B cell (primary cell): Measurements from ENCODE around the gene TRIAP1. TPM values are rescaled to one million over a fixed set of nuclear protein-coding genes. Genes with fewer than 3 reads are reported as not detected.

Source experiments
- ATAC-seq: fragments of 200-7000 bp; cut with Tn5 transposase; one replicate; pipeline ENCODE4 v1.10.0; 2021; ENCODE audit warnings: low read depth, mild to moderate bottlenecking, moderate number of reproducible peaks, moderate library complexity
- CTCF ChIA-PET: fragments of 350-600 bp; sonication (Branson Sonifier 250); formaldehyde crosslinking; loops from one replicate; lab custom pipeline; 2021; ENCODE audit warnings: antibody characterized with exemption, inconsistent platforms; lab: Charles Lee
- POLR2A ChIA-PET: fragments of 350-600 bp; sonication (Branson Sonifier 250); formaldehyde crosslinking; loops from one replicate; lab custom pipeline; 2021; ENCODE audit warnings: antibody characterized with exemption; lab: Charles Lee
- DNase-seq: peaks from one replicate; pipeline ENCODE4 v3.0.0; 2013
- H2AFZ ChIP-seq: 2 replicates; pipeline ENCODE4 v1.6.1; 2012; ENCODE audit warnings: mild to moderate bottlenecking, low read depth, low read length; ENCODE audit not compliant: insufficient read depth, poor library complexity, severe bottlenecking
- H3K27ac ChIP-seq, 2 donors: 1 replicate in 1 of 2; 2 replicates in 1 of 2; pipeline ENCODE4 v1.5.1; 2012 to 2013; ENCODE audit warnings: low read length in 2 of 2, mild to moderate bottlenecking in 2 of 2, moderate library complexity in 1 of 2
- H3K27me3 ChIP-seq, 4 experiments: fragments of 200-600 bp in 1 of 4; sonication (generic) in 1 of 4; replicated peaks in 1 of 4; 1 replicate in 2 of 4; 2 replicates in 2 of 4; pipeline versions ENCODE4 v1.6.1 to v1.7.0; 2013 to 2016; ENCODE audit warnings: low read length in 3 of 4, mild to moderate bottlenecking in 2 of 4, mixed read lengths in 1 of 4, moderate library complexity in 1 of 4; ENCODE audit not compliant: insufficient read depth in 4 of 4, control insufficient read depth in 3 of 4; ENCODE audit errors: control extremely low read depth in 1 of 4
- H3K36me3 ChIP-seq, 2 experiments: replicated peaks in 1 of 2; 1 replicate in 1 of 2; 2 replicates in 1 of 2; pipeline versions ENCODE4 v1.6.1 to v1.7.1; 2013; ENCODE audit warnings: low read length in 1 of 2; ENCODE audit not compliant: insufficient read depth in 2 of 2, control insufficient read depth in 1 of 2; ENCODE audit errors: control extremely low read depth in 1 of 2, extremely low read depth in 1 of 2
- H3K4me1 ChIP-seq, 2 donors: fragments of 200-600 bp in 1 of 2; sonication (generic) in 1 of 2; 1 replicate in 1 of 2; 2 replicates in 1 of 2; pipeline versions ENCODE4 v1.5.1 to v1.6.1; 2013 to 2017; ENCODE audit warnings: low read length in 2 of 2; ENCODE audit not compliant: control insufficient read depth in 2 of 2, insufficient read depth in 2 of 2
- H3K4me2 ChIP-seq: replicated peaks from 2 replicates; pipeline ENCODE3; 2012; ENCODE audit warnings: mild to moderate bottlenecking, low read depth, low read length; ENCODE audit not compliant: poor library complexity, severe bottlenecking
- H3K4me3 ChIP-seq, 5 experiments: fragments of 200-600 bp in 1 of 5; sonication (generic) in 1 of 5; 1 replicate in 3 of 5; 2 replicates in 2 of 5; pipeline versions ENCODE4 v1.5.1 to v1.7.0; 2011 to 2016; ENCODE audit warnings: low read length in 4 of 5, mild to moderate bottlenecking in 4 of 5, low read depth in 2 of 5, control low read depth in 1 of 5, moderate library complexity in 1 of 5; ENCODE audit not compliant: insufficient read depth in 1 of 5; ENCODE audit errors: control extremely low read depth in 1 of 5, extremely low read depth in 1 of 5
- H3K79me2 ChIP-seq: fragments of 200-600 bp; sonication (generic); one replicate; pipeline ENCODE4 v1.6.0; 2016; ENCODE audit warnings: low read length; ENCODE audit not compliant: control insufficient read depth, insufficient read depth
- H3K9ac ChIP-seq: fragments of 200-600 bp; sonication (generic); 2 replicates; pipeline ENCODE4 v1.6.1; 2017; ENCODE audit warnings: mild to moderate bottlenecking, low read length, moderate library complexity
- H3K9me3 ChIP-seq, 3 donors: one replicate each; pipeline versions ENCODE4 v1.6.1 to v1.7.1; 2013; ENCODE audit warnings: low read length in 2 of 3; ENCODE audit not compliant: control insufficient read depth in 2 of 3, insufficient read depth in 1 of 3; ENCODE audit errors: control extremely low read depth in 1 of 3
- H4K20me1 ChIP-seq: 2 replicates; pipeline ENCODE4 v1.6.0; 2012; ENCODE audit warnings: mild to moderate bottlenecking, low read length; ENCODE audit not compliant: insufficient read depth, control insufficient read depth, poor library complexity, severe bottlenecking
- H3K27ac Mint-ChIP-seq: one replicate; pipeline ENCODE4 v1.8.0; 2021; ENCODE audit warnings: mixed read lengths
- H3K27me3 Mint-ChIP-seq: one replicate; pipeline ENCODE4 v1.8.0; 2021; ENCODE audit warnings: mixed read lengths
- H3K4me1 Mint-ChIP-seq: one replicate; pipeline ENCODE4 v1.8.0; 2021; ENCODE audit warnings: mixed read lengths
- H3K4me3 Mint-ChIP-seq: one replicate; pipeline ENCODE4 v1.8.0; 2021; ENCODE audit warnings: mixed read lengths
- H3K9me3 Mint-ChIP-seq: one replicate; pipeline ENCODE4 v1.8.0; 2022; ENCODE audit warnings: mixed read lengths; ENCODE audit not compliant: insufficient read depth
- CTCF ChIP-seq: fragments of 200-600 bp; IDR thresholded peaks from one replicate; pipeline ENCODE4 v1.8.0; 2022; ENCODE audit warnings: antibody characterized with exemption, mild to moderate bottlenecking
- EZH2 ChIP-seq: IDR thresholded peaks from 2 replicates; pipeline ENCODE4 v1.6.1; 2012; ENCODE audit warnings: borderline replicate concordance, low read depth, mild to moderate bottlenecking, moderate library complexity, low read length; ENCODE audit not compliant: insufficient read depth, poor library complexity, severe bottlenecking
- WGBS: methylation state at CpG from one replicate; pipeline ENCODE4 v1.1.5; 2013; ENCODE audit warnings: missing lambda C conversion rate; ENCODE audit not compliant: insufficient coverage; 5-methylcytosine and 5-hydroxymethylcytosine counted together
- intact Hi-C: fragments of 100-400 bp; cut with micrococcal nuclease; formaldehyde crosslinking; loops from one replicate; pipeline ENCODE4 v1.10.0; 2022
- polyA plus RNA-seq: library from polyadenylated mRNA; depleted of rRNA; stranded (reverse); fragments of >200 nt; gene quantifications from 2 replicates; pipeline ENCODE4 v1.2.3, GENCODE V29; 2012
- total RNA-seq, 2 donors: library from RNA; stranded (reverse); fragments of 120-200 nt in 1 of 2; gene quantifications; 1 replicate in 1 of 2; 2 replicates in 1 of 2; pipeline versions ENCODE4 v1.2.3 to v1.2.4, GENCODE V29; 2013 to 2022

Gene TRIAP1
- total and polyA plus RNA-seq, 2 donors (not counting 1 experiment from before 2014, with no cell fraction given): 13.8 to 19.6 TPM

GRCh38 chr12:120444676-120445075, 1.5 kb downstream of the TRIAP1 start:
- Mint-ChIP-seq H3K9me3 (no peaks in the 10 kb centered on the region), H3K4me3 (peak overlapping the region; percentile 96), H3K27ac (peak overlapping the region; percentile 96), H3K4me1 (peaks cover 44% of the 10 kb centered on the region), H3K27me3 (no peaks in the 10 kb centered on the region)
- intact Hi-C loops: no loop called here
- Histone ChIP-seq H2AFZ (no peak overlapping the region), H3K27ac (no peak overlapping the region), H4K20me1 (peaks cover 15% of the 10 kb centered on the region), H3K4me1 (peaks cover 21 to 27% of the 10 kb centered on the region in 2 donors), H3K36me3 (peaks cover 3 to 37% of the 10 kb centered on the region in 2 experiments), H3K9me3 (no peaks in the 10 kb centered on the region), H3K27me3 (no peaks in the 10 kb centered on the region), H3K9ac (no peak overlapping the region), H3K4me3 (no peak overlapping the region), H3K79me2 (peaks cover 62% of the 10 kb centered on the region), H3K4me2 (no peak overlapping the region)
- TF ChIP-seq EZH2: no peak
- no peak for TF ChIP-seq CTCF
- 83% methylated on average over 1 of the region's 2 CpGs for WGBS
- ATAC-seq (no peak), DNase-seq (no peak)
- CTCF ChIA-PET: interaction anchor here (1.7 to 3.9 kb wide), 2 partner anchors 12 to 24 kb away, joined by 3 to 8 read pairs; no protein-coding TSS in a partner anchor
- POLR2A ChIA-PET: no interaction called here

GRCh38 chr12:120439646-120440247, 6.4 kb downstream of the TRIAP1 start:
- peaks cover 18 to 20% of the 10 kb centered on the region in 2 donors for H3K4me1 ChIP-seq
- peak overlapping the region; percentile 75 for H3K4me3 Mint-ChIP-seq
- peaks cover 32% of the 10 kb centered on the region for H3K4me1 Mint-ChIP-seq
- peak; percentile 82 for TF ChIP-seq CTCF
- TF ChIP-seq EZH2: no peak
- no peaks in the 10 kb centered on the region for H3K9me3 ChIP-seq
- no peak overlapping the region for H3K4me3 ChIP-seq
- ChIA-PET POLR2A (interaction anchor here (1.0 kb wide), 1 partner anchor 11 kb away, joined by 4 read pairs; no protein-coding TSS in a partner anchor), CTCF (interaction anchor here (0.5 to 1.6 kb wide), 12 partner anchors 9 to 927 kb away, joined by 3 to 7 read pairs (median 3); partner anchors contain the start of gene POP5)
- peak overlapping the region; percentile 56 for H3K27ac Mint-ChIP-seq
- H3K27ac ChIP-seq: no peak overlapping the region
- peak overlapping the region; percentile 88 for H3K4me2 ChIP-seq
- ATAC-seq: peak; percentile 42
- intact Hi-C loops: loop anchor here (1.0 to 10.0 kb wide), 9 partner anchors 57 to 1828 kb away; partner anchors contain the start of genes DYNLL1, POP5, RNF10 and SIRT4
- no peaks in the 10 kb centered on the region for H3K27me3 Mint-ChIP-seq
- peaks cover 40% of the 10 kb centered on the region for H3K79me2 ChIP-seq
- no peaks in the 10 kb centered on the region for H3K9me3 Mint-ChIP-seq
- DNase-seq: peak; percentile 88
- H3K36me3 ChIP-seq: peaks cover 3 to 39% of the 10 kb centered on the region in 2 experiments
- H3K27me3 ChIP-seq: no peaks in the 10 kb centered on the region
- peaks cover 22% of the 10 kb centered on the region for H4K20me1 ChIP-seq
- H3K9ac ChIP-seq: no peak overlapping the region
- no peak overlapping the region for H2AFZ ChIP-seq
- WGBS: no CpG with 5 or more reads among the region's 6 CpGs
